WTC11 (cell line): ENCODE measurements around the gene KCNH3.

Source experiments
- CTCF ChIP-seq: fragments of 200-600 bp; IDR thresholded peaks from 2 replicates; pipeline ENCODE4 v1.8.0; 2022; ENCODE audit warnings: antibody characterized with exemption
- ETV6 ChIP-seq: sonication (generic); formaldehyde crosslinking; IDR thresholded peaks from 2 replicates; pipeline ENCODE4 v1.8.1; 2022; ENCODE audit warnings: mild to moderate bottlenecking, missing genetic modification reagents
- FOXJ3 ChIP-seq: sonication (generic); formaldehyde crosslinking; IDR thresholded peaks from 2 replicates; pipeline ENCODE4 v1.9.0; 2021; ENCODE audit warnings: missing genetic modification reagents, mild to moderate bottlenecking, borderline replicate concordance
- JAZF1 ChIP-seq: fragments of 250-450 bp; sonication (Bioruptor Pico); IDR thresholded peaks from 2 replicates; pipeline ENCODE4 v1.9.0; 2021; ENCODE audit warnings: moderate library complexity, mild to moderate bottlenecking, inconsistent platforms
- JUN ChIP-seq: sonication (generic); formaldehyde crosslinking; IDR thresholded peaks from 2 replicates; pipeline ENCODE4 v1.8.0; 2023; ENCODE audit warnings: mild to moderate bottlenecking, missing genetic modification reagents
- MAX ChIP-seq: sonication (generic); formaldehyde crosslinking; IDR thresholded peaks from 2 replicates; pipeline ENCODE4 v1.8.0; 2022; ENCODE audit warnings: mild to moderate bottlenecking, missing genetic modification reagents
- SMAD3 ChIP-seq: sonication (generic); formaldehyde crosslinking; IDR thresholded peaks from 2 replicates; pipeline ENCODE4 v1.8.0; 2022; ENCODE audit warnings: missing genetic modification reagents, mild to moderate bottlenecking, borderline replicate concordance
- TCF7 ChIP-seq: sonication (generic); formaldehyde crosslinking; IDR thresholded peaks from 2 replicates; pipeline ENCODE4 v1.8.0; 2022; ENCODE audit warnings: mild to moderate bottlenecking, low read depth, missing genetic modification reagents, moderate library complexity
- TEAD1 ChIP-seq: sonication (generic); formaldehyde crosslinking; IDR thresholded peaks from 2 replicates; pipeline ENCODE4 v1.8.0; 2022; ENCODE audit warnings: mild to moderate bottlenecking, missing genetic modification reagents
- ZNF121 ChIP-seq: sonication (generic); formaldehyde crosslinking; IDR thresholded peaks from 2 replicates; pipeline ENCODE4 v1.8.0; 2023; ENCODE audit warnings: missing genetic modification reagents
- TF ChIP-seq, protein P1 (sequence below): sonication (generic); formaldehyde crosslinking; IDR thresholded peaks from 2 replicates; pipeline ENCODE4 v1.8.0; 2022; ENCODE audit warnings: mild to moderate bottlenecking, missing genetic modification reagents
- TF ChIP-seq, protein P2 (sequence below): sonication (generic); formaldehyde crosslinking; IDR thresholded peaks from 2 replicates; pipeline ENCODE4 v1.8.1; 2022; ENCODE audit warnings: low read depth, missing genetic modification reagents, borderline replicate concordance
- TF ChIP-seq, protein P3 (sequence below): sonication (generic); formaldehyde crosslinking; IDR thresholded peaks from 2 replicates; pipeline ENCODE4 v1.8.0; 2023; ENCODE audit warnings: mild to moderate bottlenecking, missing genetic modification reagents

GRCh38 chr12:49537752-49538509 lies 899 bp upstream of the KCNH3 start:
- TF ChIP-seq CTCF (no peak), SMAD3 (CRISPR knock-in tag) (no peak), JUN (CRISPR knock-in tag) (no peak), FOXJ3 (CRISPR knock-in tag) (no peak), MAX (CRISPR knock-in tag) (no peak), TCF7 (CRISPR knock-in tag) (no peak), TEAD1 (no peak), JAZF1 (no peak), ZNF121 (CRISPR knock-in tag) (no peak), ETV6 (CRISPR knock-in tag) (no peak)
- TF ChIP-seq, protein P1, sequence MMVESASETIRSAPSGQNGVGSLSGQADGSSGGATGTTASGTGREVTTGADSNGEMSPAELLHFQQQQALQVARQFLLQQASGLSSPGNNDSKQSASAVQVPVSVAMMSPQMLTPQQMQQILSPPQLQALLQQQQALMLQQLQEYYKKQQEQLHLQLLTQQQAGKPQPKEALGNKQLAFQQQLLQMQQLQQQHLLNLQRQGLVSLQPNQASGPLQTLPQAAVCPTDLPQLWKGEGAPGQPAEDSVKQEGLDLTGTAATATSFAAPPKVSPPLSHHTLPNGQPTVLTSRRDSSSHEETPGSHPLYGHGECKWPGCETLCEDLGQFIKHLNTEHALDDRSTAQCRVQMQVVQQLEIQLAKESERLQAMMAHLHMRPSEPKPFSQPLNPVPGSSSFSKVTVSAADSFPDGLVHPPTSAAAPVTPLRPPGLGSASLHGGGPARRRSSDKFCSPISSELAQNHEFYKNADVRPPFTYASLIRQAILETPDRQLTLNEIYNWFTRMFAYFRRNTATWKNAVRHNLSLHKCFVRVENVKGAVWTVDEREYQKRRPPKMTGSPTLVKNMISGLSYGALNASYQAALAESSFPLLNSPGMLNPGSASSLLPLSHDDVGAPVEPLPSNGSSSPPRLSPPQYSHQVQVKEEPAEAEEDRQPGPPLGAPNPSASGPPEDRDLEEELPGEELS (CRISPR knock-in tag), result no peak
- TF ChIP-seq, protein P2, sequence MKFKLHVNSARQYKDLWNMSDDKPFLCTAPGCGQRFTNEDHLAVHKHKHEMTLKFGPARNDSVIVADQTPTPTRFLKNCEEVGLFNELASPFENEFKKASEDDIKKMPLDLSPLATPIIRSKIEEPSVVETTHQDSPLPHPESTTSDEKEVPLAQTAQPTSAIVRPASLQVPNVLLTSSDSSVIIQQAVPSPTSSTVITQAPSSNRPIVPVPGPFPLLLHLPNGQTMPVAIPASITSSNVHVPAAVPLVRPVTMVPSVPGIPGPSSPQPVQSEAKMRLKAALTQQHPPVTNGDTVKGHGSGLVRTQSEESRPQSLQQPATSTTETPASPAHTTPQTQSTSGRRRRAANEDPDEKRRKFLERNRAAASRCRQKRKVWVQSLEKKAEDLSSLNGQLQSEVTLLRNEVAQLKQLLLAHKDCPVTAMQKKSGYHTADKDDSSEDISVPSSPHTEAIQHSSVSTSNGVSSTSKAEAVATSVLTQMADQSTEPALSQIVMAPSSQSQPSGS, result no peak
- TF ChIP-seq, protein P3, sequence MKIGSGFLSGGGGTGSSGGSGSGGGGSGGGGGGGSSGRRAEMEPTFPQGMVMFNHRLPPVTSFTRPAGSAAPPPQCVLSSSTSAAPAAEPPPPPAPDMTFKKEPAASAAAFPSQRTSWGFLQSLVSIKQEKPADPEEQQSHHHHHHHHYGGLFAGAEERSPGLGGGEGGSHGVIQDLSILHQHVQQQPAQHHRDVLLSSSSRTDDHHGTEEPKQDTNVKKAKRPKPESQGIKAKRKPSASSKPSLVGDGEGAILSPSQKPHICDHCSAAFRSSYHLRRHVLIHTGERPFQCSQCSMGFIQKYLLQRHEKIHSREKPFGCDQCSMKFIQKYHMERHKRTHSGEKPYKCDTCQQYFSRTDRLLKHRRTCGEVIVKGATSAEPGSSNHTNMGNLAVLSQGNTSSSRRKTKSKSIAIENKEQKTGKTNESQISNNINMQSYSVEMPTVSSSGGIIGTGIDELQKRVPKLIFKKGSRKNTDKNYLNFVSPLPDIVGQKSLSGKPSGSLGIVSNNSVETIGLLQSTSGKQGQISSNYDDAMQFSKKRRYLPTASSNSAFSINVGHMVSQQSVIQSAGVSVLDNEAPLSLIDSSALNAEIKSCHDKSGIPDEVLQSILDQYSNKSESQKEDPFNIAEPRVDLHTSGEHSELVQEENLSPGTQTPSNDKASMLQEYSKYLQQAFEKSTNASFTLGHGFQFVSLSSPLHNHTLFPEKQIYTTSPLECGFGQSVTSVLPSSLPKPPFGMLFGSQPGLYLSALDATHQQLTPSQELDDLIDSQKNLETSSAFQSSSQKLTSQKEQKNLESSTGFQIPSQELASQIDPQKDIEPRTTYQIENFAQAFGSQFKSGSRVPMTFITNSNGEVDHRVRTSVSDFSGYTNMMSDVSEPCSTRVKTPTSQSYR (CRISPR knock-in tag), result no peak
